Measurements from ENCODE around the gene ESR1.

- TF ChIP-seq CTCF (IDR thresholded peaks at IDR 0.05) (no peak), POLR2A (IDR thresholded peaks at IDR 0.05) (no peak)
Observed at GRCh38 chr6:151963001-151963400, 155.5 kb downstream of the ESR1 start.
